Stromal cell of bone marrow (primary cell): Measurements from ENCODE around the gene ARHGAP8.

Experiments
- DNase-seq: peaks from one replicate; pipeline ENCODE4 v3.0.0-alpha.2; 2012; ENCODE audit warnings: low read depth

ARHGAP8 gene

DNA sequence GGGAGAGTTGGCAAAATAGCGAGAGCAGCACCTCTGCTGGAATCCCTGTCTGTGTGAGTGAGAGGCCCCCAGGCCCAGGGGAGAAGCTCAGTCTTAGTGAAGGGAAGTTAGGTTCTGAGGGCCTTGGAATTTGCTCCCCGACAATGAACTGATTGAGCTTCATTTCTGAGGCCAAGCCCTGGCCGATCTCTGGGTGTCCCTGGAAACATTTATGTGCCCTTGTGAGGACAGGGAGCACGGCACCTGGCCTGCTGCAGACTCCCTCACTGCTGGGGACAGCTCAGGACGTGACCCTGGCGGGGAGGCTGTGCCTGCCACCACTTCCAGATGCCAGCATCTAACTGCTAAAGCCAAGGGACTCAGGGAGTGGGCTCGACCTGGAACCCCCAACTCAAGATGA, 52.0 kb downstream of the ARHGAP8 start:
- DNase-seq, result no peak

DNA sequence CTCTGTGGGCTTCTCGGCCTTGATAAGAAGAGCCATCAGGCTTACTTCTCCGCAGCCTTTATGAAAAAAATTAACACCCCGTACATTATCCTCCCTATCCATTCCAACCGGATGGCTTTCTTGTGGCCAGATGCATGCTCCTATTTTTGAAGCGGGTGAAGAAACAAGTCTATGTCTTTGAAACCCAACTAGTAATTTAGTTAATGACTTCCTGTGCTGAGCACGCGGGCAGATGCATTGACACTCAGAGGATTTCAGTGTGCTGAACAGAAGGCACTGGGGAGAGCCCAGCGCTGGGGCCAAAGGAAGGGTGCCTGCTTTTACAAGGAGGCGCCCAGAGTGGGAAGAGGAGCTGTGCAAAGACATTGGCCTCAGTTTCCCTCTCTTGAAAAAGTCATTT, 53.3 kb downstream of the ARHGAP8 start:
- no peak for DNase-seq

DNA sequence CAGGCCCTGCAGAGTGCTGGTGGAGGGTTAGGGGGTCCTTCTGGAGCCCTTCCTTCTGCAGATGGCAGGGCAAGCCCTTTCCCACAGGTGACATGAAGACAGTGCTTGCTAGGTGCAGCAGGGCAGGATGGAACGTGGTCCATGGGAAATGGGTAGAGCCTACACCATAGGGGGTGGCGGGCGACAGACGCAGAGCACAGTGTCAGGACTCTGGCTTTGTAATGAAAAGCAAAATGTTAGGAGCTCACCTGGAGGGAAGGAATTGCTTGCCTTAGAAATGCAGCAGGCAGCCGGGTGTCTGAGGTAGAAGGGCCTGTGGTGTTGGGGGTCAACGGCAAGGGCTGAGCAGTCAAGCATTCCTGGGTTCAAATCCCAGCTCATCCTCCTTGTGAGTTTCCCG, 54.9 kb downstream of the ARHGAP8 start:
- DNase-seq, result no peak

DNA sequence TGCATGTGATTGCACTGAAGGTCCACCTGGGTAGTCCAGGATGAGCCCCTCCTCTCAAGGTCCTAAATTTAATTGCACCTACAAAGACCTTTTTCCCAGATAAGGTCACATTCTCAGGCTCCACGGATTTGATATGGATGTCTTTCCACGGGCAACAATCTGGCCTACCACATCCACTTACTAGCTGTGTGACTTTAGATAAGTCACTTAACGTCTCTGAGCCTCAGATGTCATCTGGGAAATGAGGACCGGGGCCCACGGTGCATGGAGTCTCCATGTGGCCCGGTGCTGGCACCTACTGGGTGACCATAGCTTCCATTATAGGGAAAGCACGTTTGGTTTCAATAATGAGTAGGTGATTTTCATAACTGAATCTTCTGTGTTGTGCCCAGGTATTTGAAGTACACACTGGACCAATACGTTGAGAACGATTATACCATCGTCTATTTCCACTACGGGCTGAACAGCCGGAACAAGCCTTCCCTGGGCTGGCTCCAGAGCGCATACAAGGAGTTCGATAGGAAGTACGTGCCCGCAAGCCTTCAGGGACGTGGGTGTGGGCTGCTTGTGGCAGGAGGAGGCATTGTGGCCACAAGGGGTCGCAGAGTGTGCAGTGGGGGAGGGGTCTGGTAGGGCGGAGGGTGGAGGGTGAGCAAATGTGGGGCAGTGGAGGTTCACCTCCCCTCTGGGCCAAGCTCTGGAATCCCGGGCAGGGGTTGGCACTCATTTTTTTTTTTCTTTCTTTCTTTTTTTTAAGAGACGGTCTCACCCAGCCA, 55.7 kb downstream of the ARHGAP8 start:
- DNase-seq, result no peak

DNA sequence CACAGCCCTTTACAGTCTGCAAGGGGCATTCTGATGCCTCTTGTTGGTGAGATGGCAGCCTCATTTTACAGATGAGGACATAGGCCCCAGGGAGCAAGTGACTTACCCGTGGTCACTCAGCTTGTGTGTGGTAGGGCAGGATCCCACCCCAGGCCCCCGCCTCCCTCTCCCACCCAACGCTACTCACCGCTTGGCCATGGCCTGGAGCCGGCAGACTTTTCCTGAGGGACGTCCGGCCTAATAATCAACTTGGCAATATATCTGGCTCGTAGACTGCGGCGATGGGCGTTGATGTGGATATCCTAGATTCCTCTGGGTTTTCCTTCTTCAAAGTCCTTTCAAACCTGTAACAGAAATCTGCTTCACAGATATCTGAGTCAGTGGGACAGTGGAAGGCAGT, 57.1 kb downstream of the ARHGAP8 start:
- no peak for DNase-seq

DNA sequence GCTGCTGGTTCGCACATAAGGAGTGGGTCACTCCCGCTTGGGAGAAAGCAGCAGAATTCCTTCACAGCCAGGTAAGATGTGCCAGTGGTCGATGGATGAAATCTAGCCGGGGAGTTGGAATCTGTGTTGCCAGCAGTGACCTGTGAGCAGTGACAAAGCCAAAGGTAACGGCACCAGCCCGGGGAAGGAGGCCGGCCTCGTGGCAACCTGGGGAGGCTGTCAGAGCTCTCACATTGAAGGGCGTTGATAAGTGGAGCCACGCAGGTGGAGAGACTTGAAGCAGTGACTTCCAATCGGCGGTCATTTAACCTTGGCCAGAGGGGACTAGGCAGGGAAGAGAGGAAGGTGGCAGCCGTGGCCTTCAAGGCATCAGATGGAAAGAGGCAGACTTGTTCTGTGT, 58.8 kb downstream of the ARHGAP8 start:
- no peak for DNase-seq

DNA sequence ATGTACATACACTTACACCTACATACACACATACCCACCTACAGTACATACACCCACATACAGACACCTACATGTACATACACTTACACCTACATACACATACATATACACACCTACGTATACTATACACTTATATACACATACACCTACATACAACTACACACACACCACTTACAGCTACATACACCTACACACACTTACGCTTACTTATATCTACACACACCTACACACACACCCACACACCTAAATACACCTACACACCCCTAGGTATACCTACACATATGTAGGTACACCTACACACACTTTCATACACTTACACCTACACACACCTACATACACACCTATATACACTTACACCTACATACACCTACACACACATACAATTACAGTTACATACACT, 61.0 kb downstream of the ARHGAP8 start:
- DNase-seq, result no peak

DNA sequence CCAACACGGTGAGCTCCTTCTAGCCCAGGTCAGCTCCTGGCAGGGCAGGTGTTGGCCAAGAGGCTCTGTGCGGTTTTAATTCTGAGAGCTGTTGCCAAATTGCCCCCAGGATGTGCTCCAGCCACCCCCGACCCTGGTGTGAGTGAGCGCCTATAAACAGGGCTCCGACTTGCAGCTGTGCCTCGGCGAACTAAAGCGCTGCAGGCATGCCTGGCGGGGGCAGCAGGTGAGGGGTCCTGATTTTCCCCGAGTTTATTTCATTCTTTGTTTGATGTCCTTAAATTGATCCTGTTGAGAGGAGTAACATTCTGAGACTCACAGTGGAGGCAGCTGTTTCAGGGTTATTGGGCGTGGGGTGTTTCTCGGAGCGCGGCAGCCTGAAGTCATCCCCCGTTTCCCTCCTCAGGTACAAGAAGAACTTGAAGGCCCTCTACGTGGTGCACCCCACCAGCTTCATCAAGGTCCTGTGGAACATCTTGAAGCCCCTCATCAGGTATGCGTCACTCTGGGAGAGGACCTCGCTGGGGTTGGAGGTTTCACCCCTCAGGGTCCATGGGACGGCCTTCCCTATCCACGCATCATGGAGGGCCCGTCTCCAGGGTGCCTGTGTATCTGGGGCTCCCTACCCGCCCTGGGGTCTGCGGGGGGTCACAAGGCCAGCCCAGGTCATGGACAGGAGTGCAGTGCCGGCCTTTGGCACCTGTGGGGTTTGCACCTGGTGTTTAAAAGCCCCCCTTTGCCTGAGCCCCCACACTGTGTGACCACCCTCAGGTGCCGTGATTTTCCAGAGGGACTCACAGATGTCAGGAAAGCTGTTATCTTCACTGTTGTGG, 62.1 kb downstream of the ARHGAP8 start:
- DNase-seq, result no peak

DNA sequence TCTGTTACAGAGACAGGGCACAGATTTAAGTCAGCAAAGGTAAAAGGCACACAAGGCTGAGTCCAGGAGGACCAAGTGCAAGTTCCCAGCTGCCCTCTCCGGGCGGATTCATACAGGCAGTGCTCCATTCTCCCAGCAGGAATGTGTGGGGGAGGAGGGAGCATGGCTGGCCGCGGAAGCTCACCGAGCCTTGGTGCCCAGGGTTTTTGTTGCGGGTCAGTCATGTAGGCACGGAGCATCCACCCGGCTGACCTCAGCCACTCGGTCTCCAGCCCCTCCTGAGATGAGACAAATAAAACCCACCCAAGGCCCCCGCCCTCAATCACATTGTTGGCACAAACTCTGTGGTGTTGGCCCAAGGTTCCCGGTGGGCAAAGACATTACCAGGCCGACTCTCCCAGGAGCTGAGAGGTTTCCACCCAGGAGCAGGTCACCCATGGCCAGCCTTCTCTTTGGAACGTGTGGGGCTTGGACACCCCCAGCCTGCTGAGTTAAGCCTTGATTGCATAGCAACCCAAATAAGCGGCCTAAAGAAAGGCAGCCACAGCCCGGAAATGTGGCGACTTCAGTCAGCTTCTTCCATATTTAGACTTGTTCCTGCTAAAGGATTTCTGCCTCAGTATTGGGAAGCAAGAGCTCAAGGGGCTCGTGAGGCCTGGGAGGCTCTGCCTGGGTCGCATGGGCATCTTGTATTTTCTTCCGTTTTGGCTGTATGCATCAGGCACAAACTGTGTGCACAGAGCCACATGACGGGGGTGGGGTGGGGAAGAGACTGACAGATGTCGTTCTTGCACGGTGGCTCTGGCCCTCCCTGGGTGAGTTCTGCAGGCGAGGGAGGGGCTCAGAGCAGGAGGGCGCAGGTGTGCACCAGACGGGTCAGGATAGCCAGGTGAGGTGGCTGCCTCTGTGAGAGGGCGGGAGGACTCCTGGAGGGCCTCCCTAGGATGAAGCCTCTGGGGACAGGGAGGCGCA, 63.0 kb downstream of the ARHGAP8 start:
- DNase-seq, result no peak

DNA sequence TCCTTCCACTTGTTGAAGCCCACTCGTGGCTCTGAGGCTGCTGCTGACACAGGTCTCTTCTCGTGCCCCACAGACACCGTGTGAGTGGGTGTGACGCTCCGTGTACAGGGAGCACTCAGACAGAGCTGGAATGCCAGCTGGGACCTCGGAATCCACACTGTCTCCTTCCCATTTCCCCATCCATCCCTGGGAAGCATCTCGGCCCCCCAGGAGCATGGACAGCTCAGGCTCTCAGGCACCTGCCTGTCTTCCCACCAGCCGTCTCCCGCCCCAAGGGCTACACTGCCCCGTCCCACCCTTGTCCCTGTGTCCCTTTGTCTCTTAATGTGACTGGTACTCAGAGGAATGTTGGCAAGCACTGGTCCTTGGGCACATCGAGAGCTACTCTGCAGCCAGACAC, 63.8 kb downstream of the ARHGAP8 start:
- DNase-seq, result no peak

DNA sequence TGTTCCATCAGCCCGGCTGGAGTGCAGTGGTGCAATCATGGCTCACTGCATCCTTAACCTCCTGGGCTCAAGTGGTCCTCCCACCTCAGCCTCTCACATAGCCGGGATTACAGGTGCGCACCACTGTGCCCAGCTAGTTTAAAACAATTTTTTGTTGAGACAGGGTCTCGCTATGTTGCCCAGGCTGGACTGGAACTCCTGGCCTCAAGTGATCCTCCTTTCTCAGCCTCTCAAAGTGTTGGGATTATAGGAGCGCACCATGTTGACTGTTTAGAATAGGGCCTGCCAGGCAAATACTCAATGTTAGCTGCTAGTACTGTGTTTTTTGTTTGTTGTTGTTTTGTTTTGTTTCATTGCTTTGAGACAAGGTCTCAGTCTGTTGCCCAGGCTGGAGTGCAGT, 66.4 kb downstream of the ARHGAP8 start:
- DNase-seq, result no peak

DNA sequence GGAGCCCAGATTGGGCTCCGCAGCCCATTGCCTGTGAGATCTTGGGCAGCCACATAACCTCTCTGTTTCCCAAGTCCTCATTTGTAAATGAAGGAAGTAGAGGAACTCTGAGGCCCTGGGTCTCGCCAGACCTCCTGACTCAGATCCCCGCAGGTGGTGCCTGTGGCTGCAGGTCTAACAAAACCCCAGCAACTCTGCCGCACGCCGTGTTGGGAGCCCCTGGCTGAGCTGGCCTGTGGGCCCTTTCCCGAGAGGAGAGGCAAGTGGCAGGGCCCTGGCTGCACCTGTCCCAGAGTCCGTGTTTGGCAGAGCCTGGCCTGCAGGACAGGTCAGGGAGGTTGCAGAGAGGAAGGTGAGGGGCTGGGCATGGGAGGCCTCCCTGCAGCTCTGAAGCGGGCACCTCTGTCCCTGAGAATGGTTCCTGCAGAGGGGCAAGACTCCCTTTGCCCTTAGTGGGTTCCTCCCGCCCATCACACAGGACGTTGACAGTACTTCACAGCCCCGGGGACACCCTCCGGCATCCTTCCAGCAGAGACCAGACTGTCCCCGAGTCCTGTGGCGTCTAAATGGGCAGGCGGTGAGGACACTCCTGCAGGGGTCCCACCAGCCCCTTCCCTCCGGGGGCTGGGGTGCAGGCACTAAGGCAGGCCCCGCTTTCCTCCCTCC, 67.7 kb downstream of the ARHGAP8 start:
- DNase-seq, result no peak

DNA sequence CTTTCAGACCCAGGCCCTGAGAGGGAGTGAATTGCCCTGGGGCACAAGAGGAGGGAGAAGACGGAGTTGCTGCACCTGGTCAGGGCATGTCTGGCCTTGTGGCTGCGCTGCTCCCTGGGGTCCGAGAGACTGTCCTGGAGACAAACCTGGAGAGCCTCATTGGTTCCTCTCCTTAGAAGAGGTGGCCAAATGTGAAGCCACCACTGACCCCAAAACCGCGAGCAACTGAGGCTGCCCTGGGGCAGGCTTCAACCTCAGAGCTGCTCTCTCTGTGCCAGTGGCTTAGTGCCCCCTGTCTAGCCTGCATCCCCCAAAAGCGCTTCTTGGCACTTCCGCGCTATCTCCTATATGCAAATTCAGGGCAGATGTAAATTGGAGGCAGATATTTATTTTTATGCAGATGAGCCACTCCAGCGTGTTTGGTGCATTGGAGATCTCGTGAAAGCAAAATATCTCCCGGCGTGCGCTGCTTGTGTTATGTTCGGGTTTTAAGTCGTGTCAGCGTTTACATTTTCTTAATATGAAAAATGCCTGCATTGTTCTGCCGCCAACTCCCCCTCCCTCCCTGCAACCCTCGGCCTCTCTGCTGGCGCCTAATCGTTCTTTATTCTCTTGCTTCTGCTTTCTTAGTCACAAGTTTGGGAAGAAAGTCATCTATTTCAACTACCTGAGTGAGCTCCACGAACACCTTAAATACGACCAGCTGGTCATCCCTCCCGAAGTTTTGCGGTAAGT, 69.5 kb downstream of the ARHGAP8 start:
- DNase-seq, result no peak

DNA sequence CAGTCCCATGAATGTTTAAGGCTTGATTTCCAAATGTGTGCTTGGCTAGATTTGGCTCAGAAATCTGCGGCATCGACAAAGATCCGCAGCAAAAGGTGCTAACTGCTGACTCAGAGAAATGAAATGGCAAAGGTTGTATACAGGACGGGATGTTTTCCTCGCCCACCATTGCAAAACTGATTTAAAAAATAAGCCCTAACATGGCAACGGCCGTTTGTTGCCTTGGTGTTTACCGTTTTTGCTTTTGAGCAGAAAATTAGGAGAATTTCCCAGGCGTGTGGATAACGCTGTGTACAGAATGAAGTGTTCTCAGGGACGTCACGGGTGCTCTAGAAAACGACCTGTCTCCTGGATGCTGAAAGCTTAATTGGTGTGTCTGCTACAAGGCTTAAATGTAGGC, 70.2 kb downstream of the ARHGAP8 start:
- DNase-seq, result no peak

DNA sequence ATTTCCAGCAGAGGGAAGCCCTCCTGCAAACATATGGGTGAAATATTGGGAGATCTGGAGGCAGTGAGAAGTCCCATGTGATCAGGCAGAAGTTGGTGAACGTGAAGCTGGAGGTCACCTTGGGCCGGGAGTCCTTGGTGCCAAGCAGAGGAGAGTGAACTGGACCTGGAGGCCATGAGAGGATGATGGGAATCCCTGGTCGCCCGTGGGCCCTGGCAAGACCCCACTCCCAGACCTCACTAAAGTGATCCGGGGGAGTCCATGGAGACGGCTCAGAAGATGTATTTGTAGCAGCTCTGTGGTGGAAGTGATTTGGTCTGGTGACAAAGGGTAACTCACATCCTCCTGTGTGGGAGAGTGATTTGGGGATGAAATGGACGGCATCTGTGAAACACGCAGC, 71.0 kb downstream of the ARHGAP8 start:
- DNase-seq, result no peak

DNA sequence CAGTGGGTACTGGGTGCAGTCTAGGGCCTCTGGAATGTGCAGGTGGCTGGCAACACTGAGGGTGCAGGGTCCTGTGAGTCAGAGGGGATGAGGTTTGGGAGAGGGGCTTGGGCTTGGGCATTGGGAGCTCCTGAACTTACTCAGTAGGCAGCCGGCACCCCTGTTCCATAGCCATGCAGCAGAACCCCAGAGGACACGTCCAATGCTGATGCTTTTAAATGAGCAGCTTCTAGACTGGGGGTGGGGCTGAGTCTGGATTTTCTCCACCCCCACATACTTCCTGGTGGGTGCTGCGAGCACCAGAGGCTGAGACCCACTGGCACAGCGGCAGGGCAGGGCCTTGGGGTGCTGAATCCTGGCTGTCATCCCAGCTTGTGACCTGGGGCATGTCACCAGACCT, 71.4 kb downstream of the ARHGAP8 start:
- no peak for DNase-seq

DNA sequence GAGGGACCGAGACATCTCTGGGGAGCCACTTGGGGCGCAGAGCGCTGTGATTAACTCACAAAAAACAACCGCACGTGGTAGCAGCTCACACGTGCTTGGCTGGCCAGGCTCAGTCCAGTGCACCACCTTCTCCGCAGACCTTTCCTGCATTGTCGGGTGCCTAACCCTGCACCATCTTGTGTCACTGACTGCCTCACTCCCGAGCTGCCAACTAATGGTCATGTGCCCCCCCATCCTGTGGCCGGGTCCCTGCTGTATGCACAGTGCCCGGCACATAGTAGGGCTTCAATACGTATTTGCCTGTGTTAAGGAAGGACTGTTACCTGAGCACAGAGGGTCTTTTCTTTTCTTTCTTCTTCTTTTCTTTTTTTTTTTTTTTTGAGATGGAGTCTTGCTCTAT, 71.9 kb downstream of the ARHGAP8 start:
- no peak for DNase-seq

DNA sequence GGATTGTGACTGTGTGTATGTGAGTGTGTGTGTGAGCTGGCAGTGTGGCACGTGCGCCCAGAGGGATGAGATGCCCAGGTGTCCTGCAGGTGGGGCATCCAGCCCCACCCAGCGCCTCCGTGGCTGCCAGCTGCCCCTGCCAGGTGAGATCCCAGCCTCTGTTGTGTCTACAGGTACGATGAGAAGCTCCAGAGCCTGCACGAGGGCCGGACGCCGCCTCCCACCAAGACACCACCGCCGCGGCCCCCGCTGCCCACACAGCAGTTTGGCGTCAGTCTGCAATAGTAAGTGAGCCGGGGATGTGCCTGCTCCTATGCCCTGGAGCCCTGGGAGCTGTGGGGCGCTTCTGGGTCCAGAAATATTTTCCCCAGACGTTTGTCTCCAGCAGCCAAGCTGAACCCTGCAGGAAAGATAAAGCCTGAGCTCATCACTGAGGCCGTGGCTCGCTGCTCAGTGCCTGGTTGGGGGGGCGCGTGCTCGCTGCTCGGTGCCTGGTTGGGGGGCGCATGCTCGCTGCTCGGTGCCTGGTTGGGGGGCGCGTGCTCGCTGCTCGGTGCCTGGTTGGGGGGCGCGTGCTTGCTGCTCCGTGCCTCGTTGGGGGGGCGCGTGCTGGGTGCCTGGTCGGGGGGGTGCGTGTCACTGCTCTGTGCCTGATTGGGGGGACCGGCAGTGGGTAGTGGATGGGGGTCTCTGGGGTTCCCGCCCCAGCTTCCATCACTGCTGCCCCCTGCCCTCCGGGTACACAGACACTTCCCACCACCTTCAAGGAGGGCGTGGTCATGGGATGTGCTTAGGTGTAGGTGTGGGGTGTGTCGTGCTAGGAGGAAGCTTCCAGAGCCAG, 73.2 kb downstream of the ARHGAP8 start:
- DNase-seq, result no peak

DNA sequence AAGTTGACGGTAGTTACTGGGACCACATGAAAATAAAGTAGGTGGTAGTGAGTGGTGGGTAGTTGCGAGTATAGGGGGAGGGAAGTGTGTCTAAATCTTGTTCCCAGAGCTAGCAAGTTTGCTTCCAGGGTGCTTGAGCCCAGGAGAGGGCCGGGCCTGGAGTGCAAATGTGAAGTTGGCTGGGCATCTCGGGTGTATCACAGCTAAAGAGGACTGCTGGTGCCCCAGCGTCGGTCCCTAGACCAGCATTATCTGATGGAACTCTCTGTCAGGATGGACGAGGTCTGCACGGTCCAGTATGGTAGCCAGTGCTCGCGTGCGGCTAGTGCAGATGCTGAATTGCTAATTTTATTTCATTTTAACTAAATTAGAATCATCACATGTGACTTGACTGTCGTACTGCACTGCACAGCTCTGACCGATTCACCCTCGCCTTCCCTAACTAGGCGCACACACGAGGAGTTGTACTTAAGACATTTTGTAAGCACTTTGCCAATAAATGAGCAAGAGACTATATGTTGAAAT, 75.4 kb downstream of the ARHGAP8 start:
- DNase-seq, result no peak

DNA sequence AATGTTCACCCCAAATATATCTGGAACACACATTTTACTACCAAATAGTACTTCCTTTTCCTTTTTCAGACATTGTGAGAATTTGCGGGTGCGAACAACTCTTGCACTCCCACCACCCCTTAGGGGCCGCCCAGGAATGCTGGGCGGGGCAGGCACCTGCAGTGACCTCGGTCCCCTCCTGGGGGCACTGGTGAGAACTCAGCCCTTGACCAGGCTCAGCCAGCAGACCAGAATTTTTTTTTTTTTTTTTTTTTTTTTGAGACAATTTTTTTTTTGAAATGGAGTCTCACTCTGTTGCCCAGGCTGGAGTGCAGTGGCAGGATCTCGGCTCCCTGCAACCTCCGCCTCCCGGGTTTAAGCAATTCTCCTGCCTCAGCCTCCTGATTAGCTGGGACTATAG, 75.8 kb downstream of the ARHGAP8 start:
- DNase-seq, result no peak
